ACHN (cell line): ENCODE measurements around the gene HDGFL3.
A peak's percentile ranks its signal among the peaks of the same experiment; 100 is the strongest.
"Not testable (repeated sequence)": the region's sequence is repeated elsewhere in the genome, so short reads cannot be mapped to it uniquely, and the experiment has no call there.

Experiments used
- DNase-seq: peaks from one replicate; pipeline ENCODE4 v3.0.0-alpha.2; 2015
- in situ Hi-C: cut with HindIII; loops from 2 replicates; pipeline ENCODE4 v1.10.0; 2017; ENCODE audit warnings: low sequenced_read_pairs, low pct_ligation_motif_present, low pct_unique_long_range_greater_than_20kb

HDGFL3 gene

DNA sequence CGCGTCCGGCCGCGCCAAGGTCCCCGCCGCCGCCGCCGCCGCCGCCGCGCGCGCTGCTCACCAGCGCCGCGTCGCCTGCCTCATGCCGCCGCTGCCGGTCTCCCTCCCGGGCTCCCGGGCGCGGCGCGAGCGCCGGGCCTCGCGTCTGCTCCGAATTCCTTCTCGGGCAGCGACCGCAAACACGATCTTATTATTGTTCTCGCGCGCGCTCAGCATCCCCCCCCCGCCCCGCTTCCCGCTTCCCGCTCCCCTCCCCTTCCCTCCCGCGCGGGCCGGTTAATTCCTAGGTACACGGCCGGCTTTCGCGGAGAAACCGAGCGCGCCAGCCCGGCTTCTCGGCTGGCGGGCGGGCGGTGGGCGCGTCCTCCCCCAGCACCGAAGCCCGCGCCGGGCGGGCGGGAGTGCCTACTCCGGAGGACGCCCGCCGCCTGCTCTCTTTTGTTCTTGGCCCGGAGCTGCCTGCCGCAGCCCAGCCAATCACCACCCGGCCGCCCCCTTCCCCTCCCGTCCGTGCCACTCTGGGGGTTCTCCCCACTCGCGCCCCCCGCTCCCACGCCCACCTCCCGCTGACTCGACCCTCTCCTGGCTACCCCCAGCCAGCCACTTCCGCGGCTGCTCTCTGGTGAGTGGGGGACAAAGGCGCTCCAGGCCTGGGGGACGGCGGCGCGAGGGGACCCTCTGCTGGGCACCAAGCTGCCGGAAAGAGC is at the start of gene HDGFL3:
Gene HDGFL3 (minus strand): TSS at position 164 of the 707 bp plus-strand sequence. CDS start 409 bp downstream, outside the sequence.
- in situ Hi-C loops, result no loop called here
- DNase-seq, result peak; percentile 68

DNA sequence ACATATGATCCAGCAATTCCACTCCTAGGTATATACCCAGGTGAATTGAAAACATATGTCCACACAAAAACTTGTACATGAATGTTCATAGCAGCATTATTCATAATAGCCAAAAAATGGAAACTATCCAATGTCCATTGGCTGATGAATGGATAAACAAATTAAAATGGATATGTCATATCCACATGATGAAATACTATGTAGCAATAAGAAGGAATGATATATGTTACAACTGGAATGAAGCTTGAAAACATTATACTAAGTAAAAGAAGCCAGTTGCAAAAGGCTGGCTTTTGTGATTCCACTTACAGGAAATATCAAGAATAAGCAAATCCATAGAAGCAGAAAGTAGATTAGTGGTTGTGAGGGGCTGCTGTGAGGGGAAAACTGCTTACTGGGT is 43.2 kb upstream of the HDGFL3 start:
- DNase-seq, result no peak
- in situ Hi-C loops, result no loop called here

DNA sequence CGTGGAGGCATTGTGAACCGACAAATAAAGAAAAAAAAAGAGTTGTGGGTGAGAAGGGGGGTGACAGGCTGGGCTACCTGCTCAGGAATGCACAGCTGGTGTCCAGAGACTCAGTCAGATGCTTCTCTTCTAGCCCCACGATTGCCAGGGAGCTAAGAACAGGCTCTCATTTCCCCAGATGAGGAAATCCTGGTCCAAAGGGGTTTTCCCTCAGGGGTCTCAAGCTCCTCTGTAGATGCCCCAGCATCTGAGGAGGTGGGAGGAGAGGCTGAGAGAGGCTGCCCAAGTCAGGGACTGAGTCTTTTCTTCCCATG is 41.4 kb upstream of the HDGFL3 start:
- in situ Hi-C loops, result no loop called here

DNA sequence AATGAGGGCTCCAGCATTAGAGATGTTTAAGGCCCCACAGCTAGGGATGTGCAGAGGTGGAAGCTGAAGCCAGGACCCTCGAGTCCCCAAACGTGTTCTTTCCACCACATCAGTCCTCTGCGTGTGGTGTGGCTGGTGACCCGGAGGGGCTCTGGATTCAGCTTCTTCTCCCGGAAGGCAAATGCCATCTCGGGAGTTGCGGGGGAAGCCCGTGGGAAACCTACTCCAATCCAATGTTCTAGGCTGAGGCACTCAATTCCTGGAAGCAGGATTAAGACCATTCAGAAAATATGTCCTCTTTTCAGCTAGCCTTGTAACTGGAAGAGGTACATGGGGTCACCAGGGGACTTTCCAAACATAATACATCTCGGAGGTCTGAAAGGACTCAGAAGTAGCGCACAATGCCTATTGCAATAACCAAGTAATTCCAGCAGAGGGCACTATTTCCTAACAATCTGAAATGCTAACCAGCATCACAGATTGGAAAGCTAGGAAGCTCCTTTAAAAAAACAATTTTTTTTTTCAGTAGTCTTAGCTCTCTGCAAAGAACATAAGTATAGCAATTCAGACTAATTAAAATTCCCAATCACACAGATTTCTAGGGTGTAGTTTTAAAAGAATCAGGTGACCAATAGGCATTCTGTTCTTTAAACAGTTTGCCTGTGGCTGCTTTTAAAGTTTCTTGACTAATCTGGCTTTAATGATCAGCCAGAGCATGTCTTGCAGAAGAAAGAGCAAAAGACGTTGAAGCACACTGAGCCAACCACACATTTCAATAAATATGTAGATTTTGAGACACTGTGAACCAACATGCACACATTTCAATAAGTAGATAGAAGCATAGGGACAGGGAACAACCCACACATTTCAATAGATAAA is 40.8 kb upstream of the HDGFL3 start:
- DNase-seq, result peak; percentile 69
- in situ Hi-C loops, result no loop called here

More for the DNA sequence above, 41.4 kb upstream of the HDGFL3 start:
- no peak for DNase-seq

DNA sequence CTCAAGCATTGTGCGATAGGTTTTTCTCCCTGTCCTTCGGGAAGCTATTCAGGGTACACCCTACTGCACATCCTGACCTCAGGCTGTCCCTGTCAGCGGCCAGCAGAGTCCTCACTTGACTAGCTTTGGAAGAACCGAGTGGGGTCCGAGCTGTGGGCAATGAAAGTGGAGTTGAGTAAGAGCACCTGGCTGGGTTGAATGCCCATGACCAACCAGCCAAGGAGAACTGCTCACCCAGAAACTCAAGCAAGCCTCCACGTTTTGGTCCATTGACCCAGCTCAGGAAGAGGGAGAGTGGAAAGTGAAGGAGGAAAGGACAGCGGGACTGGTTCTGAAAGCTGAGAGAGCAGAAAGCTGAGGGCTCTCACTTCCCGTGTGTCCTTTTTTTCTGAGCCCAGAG is 36.0 kb upstream of the HDGFL3 start:
- peak; percentile 82 for DNase-seq
- in situ Hi-C loops, result no loop called here

DNA sequence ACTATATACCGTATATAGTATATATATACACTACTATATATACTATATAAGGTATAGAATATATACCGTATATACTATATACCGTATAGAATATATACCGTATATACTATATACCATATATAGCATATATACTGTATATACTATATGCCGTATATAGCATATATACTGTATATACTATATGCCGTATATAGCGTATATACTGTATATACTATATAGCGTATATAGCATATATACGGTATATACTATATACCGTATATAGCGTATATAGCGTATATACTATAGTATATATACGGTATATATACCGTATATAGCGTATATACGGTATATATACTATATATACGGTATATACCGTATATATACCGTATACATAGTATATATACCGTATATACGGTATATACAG is 22.6 kb upstream of the HDGFL3 start:
- no peak for DNase-seq
- in situ Hi-C loops, result no loop called here

DNA sequence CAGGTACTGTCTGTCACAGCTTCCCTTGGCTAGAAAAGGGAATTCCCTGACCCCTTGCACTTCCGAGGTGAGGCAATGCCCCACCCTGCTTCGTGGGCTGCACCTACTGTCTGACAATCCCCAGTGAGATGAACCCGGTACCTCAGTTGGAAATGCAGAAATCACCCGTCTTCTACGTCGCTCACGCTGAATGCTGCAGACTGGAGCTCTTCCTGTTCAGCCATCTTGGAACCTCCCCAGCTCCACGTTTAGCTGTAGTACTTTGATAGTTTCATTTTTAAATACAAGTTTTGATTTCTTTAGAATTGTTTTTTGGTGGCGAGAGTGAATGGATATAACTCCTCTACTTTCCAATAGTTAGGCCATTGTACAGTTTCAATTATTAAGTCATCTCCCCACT is 17.8 kb upstream of the HDGFL3 start:
- in situ Hi-C loops, result no loop called here
- DNase-seq, result no peak

DNA sequence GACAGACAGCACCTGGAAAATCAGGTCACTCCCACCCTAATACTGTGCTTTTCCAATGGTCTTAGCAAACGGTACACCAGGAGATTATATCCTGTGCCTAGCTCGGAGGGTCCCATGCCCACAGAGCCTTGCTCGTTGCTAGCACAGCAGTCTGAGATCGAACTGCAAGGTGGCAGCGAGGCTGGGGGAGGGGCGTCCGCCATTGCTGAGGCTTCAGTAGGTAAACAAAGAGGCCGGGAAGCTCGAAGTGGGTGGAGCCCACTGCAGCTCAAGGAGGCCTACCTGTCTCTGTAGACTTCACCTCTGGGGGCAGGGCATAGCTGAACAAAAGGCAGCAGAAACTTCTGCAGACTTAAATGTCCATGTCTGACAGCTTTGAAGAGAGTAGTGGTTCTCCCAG is 14.2 kb upstream of the HDGFL3 start:
- DNase-seq, in situ Hi-C loops: not testable (repeated sequence)

DNA sequence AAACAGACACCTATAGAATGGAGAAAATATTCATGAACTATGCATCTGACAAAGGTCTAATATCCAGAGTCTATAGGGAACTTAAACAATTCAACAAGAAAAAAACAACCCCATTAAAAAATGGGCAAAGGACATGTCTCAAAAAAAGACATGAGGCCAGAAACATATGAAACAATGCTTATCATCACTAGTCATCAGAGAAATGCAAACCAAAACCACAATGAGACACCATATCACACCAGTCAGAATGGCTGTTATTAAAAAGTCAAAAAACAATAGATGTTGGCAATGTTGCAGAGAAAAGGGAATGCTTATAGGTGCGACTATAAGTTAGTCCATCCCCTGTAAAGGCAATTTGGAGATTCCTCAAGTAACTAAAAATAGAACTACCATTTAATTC is 11.4 kb upstream of the HDGFL3 start:
- in situ Hi-C loops, result no loop called here
- DNase-seq, result no peak

DNA sequence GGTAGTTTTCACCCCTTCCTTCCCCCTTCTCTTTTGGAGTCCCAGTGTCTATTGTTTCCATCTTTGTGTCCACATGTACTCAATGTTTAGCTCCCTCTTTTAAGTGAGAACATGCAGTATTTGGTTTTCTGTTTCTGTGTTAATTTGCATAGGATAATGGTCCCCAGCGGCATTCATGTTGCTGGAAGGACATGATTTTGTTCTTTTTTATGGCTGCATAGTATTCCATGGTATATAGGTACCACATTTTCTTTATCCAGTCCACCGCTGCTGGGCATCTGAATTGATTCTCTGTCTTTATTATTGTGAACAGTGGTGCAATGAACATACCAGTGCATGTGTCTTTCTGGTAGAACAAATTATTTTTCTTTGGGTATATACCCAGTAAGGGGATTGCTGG is 7.7 kb upstream of the HDGFL3 start:
- in situ Hi-C loops, result no loop called here
- no peak for DNase-seq

DNA sequence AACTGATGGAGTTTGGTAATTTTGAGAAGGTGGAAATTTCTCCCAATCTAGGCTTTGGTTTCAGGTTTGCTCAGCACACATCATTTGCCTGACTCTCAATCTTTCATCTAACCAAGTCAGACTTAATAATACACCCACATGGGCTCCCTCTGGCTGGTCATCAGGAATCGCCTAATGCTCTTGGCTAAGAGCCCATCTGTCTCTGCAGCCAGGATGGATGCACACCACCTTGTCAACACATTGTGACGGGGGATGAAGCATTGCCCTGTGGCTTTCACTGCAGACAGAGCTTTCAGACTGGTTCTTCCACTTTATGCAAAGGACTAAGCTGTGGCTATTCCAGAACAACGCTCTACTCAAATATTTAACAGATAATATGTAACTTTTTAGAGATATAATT is 3.0 kb upstream of the HDGFL3 start:
- DNase-seq, result no peak
- in situ Hi-C loops, result no loop called here

DNA sequence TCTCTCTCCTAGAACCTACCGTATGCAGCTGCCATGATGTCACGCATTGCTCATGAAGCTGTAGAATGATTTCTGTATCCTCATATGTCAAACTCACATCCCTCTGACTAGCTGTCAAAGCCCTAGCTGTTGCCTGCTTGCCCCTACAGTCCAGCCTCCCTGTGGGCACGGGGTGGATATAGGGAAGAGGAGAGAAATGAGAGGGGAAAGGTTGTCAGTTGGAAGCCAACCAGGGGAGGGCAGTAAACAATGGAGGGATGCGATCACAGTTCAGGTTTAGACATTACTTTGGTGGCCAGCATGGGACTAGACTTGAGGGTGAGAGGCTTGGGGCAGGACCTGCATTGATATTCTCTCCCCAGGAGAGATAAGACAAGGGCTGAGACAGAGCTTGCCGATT is 1.7 kb upstream of the HDGFL3 start:
- DNase-seq, result no peak
- in situ Hi-C loops, result no loop called here

DNA sequence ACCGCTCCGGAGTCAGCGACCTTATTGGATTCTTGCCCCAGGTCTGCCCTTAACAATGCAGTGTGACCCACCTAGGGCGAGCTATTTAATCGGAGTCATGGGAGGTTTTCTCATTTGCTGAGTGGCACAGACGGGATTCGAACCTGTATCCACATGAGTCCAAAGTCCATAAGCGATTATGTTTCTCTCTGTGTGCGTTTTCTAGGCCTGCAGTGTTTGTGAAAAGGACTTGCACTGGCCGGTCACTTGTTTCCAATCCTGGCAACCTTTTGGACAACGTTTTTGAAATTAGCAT is 691 bp upstream of the HDGFL3 start:
- in situ Hi-C loops, result no loop called here
- peak; percentile 24 for DNase-seq

DNA sequence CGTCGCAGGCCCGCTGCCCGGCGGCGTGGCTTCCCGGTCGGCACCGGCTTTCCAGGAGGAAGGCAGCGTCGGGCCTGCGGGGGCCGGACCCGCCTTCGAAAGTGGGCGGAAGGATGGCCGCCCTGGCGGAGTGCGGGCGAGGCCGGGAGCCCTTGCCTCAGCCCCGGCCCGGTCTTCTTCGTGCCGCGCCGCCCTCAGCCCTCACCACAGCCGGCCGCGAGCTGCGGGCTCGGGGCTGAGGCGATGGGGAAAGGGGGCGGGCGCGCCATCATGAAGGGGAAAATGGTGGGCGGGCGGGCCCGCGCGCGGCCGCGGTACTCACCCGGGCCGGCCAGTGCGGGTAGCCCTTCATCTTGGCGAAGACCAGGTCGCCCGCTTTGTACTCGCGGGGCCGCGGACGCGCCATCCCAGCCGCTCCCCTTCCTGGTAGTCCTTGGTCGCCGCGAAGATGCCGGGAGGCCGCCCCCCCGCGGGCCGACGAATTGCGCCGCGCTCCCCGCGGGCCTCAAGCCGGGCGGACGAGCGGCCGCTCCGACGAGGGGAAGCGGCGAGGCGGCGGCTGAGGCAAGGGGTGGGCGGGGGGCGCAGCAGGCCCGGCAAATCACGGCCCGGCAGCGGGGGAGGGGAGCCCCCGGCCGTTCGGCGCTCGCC is 489 bp downstream of the HDGFL3 start:
- in situ Hi-C loops, result no loop called here
- DNase-seq, result peak; percentile 27

DNA sequence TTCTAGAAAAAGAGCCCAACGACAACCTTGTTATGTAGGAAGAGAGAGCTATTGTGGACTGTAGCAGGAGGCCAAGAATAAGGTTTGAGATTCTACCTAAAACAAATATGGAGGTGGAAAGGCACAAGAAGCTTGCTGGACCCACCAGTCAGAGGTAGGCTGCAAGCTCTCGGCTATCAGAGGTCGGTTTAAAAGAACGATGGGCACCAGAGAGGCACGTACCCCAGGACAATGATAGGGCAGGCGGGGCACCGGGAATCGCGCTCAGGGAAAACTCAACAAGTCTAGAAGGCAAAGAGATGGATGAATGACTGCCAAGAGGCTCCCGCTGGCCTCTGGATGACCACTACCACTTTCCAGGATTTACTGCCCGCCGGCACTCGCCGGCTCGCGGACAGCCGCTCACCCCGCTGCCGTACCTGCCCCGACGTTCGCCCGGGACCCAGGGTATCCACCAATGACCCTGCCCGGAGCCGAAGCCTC is 1.1 kb downstream of the HDGFL3 start:
- peak; percentile 27 for DNase-seq
- in situ Hi-C loops, result no loop called here

DNA sequence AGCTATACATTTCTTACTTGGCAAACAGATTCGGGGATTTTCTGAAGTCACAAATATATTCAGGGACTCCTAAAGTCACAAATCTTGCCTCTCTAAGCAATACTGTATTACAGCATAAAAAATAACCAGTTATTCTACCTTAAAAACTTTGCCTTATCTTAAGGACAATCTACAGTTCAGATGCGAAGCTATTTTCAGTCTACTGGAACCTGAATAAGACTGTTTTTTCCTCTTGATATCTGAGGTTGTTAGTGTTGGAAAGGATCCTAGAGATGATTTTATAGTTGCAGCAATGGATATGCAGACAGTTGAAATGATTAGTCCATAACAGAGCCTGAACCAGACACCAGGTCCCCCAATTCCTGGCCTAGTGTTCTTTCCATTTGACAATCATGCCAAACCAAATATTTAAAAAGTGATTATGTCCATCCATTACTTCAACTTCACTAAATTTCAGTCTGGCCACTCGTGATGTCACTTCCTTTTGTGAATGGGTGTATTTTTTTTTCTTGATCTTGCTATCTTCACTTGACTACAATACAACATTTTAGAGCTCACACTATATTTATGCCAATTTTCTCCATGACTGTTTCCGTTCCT is 1.8 kb downstream of the HDGFL3 start:
- in situ Hi-C loops, result no loop called here
- peak; percentile 29 for DNase-seq

DNA sequence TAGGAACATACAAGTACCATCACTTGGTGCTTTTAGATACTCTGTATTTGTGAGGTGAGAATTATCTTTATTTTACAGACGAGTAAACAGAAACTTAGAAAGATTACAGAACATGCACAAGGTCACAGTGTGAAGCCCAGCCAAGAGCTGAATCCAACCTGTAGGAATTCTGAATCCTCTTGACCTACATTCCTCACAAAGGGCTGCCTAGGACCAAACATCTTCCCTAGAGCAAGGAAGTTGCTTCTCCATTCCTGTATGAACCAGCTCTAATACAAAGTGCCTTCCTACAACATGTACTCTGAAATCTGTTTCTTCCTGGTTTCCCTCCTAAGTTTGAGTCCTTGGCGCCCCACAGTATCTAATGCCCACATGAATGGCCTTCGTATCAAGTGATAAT is 2.9 kb downstream of the HDGFL3 start:
- in situ Hi-C loops, result no loop called here
- DNase-seq, result no peak

DNA sequence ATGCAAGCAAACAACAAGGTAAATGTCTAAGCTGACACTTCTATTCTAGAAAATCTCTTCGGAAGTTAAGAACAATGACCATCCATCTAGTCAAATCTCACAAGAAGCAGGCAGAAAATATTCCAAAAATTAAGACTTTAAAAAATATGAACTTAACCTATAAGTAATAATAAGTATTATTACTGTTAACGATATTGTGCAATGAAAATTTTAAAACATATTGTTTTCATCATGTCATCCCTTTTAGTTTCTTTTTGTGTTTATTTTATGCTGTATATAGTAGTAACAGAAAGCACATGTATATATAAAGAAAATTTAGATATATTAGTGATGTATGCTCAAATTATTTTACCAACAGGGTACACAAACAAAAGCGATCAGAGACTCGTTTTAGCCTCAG is 4.1 kb downstream of the HDGFL3 start:
- no peak for DNase-seq
- in situ Hi-C loops, result no loop called here

DNA sequence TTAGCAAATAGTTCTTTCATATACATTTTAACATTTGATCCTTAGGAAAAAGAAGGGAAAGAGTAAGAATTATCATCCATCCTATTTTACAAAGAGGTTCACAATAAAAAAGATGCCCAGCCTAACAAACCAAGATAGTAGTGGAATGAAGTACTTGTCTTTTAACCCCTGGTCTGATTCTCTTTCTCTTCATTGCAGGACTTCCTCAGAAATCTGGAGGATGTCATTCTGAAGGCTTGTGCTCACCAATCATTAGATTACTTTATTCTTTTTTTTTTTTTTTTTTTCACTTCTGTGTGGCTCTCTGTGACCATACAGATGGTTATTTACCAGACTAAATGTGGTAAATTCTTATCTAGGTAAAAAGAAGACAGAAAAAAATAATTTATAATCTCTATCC is 7.0 kb downstream of the HDGFL3 start:
- in situ Hi-C loops, result no loop called here
- DNase-seq, result no peak
